G401.6 (cell line): ENCODE measurements around the gene ITPK1.

Experiments used
- FAIRE-seq: peaks from 2 replicates; lab custom pipeline; 2012; peaks lifted over from hg19 to GRCh38; lab: Jason Lieb, UNC

ITPK1 gene

DNA sequence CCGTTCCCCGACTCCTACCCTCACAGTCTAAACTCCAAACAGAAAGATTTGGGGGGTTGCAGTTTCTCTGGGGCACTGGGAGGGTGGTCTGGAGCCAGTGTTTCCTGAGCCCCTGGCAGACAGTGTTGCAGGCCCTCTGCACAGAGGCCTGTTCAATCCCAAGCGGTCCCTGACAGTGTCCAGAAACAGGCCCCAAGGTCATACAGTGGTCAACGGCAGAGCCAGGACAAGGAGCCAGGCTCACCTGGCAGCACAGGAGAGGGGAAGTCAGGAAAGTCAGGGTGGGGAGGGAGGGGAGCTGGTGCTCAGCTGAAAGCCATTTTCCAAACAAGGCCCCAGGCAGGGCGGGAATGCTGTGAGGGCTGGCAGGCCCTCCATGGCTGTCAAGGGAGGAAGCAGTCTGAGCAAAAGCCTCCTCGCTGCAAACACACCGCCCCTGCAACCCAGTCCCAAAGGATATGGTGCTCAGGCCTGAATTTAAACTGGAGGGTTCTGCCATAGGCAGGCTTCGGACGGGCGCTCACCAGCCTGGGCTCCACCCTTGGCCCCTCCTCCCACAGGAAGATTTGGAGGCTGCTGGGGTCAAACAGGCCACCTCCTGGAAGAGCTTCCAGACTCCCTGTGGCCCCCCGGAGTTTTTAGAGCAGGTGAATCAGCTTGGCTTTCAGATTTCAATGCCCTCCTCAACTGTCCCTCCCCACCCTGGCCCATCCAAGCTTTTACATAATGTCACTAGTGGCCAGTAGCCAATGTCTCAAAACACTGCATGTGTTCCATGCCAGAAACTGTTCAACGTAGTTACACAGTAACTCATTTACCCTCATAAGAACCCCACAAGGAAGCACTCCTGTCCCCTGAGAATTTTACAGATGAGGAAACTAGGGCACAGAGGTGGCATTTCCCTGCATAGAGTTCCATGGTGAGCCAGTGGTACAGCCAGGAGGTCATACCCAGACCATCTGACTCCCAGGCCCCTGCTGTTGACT lies 151.3 kb downstream of the ITPK1 start:
- no peak for FAIRE-seq

DNA sequence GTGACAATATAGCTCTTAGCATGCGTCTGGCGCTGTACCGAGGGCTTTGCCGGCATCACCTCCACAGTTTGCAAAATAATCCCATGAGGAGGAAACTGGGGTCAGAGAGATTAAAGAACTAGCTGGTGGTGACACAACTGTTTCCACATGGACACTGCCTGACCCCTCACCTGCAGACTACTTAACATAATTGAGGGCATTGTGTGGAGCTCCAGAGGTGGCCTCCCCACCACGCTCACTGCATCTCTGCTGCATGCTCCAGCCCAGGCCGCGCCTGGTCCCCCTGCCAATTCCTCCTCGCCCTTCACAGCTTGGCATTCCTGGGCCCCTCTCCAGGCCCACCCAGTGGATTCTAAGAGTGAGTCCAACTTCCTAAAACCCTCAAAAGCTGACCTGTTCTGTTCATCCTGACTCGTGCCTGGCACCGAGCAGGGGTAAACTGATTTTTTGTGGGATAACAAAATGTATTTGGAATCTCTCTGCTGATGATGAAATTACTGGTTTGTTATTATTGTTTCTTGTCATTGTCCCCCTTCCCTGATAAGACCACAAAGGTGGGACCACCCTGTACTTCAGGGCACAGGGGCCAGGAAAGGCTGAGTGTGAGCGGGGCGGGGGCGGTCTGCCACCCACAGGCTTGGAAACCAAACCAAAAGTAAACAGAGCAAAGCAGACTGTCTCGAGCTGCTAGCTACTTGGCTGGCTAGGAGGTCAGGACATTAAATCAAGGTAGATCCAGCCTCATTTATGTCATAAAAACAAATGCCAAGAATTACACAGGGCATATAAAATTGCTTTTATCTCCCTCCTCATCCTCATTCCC lies 152.2 kb downstream of the ITPK1 start:
- no peak for FAIRE-seq

DNA sequence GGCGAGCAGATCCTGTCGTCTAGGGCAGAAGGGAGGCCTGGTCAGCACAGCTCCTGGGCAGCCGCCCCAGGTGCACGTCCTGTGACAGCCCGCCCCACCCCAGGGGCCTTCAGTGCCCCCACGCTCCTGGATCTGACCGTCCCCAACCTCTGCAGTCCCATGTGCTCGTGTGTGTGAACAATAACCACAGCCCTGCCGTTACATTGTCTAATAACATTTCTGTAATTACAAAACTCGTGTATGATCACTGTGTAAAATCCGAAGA lies 153.0 kb downstream of the ITPK1 start:
- no peak for FAIRE-seq

DNA sequence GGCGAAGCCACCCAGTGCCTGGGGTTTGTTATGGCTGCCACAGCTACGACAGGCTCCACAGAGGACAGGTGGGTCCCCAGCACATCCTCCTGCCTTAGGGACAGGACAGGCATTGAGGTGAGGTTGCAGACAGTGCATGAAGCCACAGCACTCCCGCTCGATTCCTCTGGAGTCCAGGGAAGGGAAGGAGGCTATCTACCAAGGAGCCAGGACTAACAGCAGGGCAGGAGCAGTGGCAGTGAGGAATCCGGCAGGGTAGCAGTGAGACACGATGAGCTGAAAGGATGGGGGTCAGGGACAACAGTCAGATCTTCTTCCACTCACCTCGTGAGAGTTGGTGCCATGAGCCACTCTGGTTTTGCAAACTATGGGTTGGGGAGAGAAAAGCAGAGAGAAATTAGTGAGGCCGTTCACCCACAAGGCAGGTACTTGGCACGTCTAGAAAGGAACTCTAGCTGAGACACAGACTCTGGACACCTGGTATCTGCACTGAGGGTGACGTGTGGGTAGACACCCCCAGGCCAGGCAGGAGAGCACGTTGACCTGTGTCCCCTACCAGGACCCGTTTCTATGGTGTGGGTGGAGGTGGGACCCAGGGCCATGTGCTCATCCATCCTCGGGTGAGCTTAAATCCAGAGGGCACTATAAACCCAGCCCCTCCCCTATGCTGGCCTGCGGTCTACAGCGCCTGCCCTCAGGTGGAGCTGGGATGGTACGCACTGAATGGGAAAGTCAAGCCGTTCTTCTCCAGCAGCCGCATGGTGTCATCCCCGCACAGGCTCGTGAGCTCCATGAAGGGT lies 153.5 kb downstream of the ITPK1 start:
- no peak for FAIRE-seq

DNA sequence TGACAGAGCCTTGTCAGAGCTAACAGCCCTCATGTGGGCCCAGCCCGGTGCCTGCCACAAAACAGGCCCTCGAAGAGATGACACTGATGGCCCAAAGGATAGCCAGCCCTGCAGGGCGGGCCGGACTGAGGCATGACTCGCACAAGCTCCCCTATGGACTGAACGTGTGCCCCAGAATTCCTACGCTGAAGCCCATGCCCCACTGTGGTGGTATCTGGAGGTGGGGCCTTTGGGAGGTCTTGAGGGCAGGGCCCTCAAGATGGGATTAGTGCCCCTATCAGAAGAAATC lies 154.2 kb downstream of the ITPK1 start:
- no peak for FAIRE-seq

DNA sequence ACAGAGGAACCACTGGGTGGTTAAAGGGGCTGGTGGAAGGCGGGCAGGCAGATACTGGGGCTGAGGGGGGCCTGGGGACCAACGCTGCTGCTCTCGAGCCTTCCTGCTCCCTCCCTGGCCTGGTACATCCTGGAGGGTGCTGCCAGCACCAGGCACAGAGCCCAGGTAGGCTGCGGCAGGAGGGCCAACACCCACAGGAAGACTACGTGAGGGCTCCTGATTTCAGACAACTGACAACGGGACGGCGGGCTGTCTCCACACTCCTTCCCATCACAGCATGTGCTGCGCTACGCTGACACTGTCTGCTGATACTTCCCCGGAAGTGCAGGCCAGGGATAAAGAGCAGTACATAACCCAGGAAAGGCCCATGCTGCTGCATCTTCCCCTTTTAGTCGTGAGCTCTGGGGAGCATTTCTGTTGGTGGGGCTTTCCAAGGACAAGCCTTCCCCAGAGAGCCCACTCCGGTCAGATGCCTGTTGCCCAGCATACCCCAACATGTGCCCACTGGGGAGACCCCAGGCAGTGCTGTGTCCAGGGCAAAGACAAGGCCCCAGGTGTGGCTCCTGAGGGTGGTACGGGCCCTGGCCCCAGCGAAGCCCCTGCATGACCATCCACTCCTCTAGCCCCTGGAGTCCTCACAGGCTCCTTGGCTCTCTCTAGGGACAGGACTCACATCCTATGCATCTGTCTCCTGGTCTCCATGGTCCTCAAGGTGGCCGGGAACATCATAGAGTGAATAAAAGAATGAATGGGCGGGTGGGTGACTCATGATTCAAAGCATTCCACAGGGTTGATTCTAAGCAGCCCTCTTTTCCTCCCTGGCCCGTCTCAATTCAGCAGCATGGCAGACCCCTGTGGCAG lies 154.8 kb downstream of the ITPK1 start:
- FAIRE-seq = no peak

DNA sequence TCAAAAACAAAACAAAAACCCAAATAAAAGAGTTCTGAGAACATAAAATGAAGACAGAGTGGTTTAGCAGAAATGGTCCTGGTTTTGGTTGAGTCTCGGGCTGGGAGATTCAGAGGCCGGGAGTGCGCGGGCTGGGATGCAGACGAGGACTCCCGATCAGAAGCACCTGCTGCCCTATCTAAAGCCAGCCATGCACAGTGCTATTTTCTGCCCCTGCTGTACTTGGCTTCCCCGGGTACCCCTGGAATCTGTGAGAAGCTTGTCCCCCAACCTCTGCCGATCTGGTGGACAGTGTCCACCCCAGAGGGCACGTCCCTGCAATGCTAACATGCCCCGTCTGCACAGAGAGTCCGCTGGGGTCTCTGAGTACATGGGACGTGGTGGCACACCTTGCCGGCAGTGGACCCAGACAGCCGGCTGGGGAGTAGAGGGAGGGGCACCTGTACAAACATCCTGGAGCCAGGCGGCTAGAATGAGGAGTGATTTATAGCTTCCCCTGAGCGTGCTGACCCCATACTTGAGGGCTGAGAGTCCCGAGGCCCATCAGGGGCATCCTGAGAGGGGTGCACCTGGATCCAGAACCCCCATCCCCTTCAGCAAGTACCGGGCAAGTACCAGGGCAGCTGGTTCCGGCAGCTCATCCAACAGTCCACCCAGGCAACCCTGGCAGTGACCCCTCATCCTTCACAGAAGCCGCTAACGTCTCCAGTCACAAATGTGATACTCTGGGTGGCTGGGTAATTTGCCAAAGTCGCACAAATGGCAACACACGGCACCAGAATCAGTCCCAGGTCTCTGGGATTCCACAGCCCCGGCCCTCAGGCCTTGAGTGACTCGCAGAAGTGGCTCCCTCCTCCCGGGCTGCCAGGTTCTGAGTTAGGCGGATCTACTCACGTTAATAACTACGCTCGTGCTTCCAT lies 155.7 kb downstream of the ITPK1 start:
- FAIRE-seq = no peak

DNA sequence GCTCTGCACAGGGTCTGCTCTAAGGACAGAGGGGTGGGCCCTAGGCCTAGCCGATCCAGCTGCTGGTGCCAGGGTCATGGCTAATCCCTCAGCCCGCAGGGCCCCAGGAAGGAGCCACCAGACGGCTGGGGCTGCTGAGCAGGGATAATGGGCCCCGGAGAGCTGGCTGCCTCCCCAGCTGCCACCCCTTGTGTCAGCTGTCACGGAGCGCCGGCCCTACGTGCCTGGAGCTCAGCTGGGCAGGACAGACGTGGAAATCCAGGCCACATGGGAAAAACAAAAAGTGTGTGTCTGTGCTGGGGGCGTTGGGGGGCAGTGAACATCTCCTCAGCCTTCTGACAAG lies 156.6 kb downstream of the ITPK1 start:
- no peak for FAIRE-seq

DNA sequence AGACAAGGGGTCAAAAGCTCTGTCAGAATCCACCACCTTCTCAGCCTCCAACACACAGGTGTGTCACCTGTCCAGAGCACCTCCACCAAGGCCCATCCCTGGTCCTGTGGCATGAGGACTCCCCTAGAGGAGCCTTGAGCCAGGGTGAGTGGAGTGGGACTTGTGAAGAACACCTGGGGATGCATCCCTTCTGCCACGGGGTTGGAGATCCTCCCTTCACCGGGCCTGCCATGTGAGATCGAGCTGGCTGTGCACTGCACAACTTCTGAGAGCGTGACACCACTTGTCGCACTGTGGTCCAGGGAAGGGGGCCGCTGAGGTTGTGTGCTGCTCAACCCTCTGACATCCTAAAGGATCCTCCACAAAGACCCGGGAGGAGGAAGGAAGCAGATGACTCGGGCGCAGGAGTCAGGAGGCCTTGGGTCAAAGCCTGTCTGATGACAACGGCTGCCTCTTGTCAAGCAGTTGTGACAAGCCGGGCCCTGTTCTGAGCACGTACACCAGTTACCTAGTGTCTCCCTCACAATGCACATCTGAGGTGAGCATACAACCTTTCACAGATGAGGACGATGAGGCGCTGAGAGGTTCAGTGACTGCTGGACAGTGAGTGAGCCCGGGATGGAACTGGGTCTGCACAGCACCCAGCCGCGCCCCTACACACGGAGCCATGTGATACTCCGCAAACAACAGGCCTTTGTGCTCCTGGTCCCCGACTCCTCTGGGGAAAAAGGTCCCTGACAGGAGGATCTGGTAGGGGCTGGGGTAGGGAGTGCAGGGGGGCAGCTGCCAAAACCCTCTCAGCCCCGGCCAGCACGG lies 157.1 kb downstream of the ITPK1 start:
- no peak for FAIRE-seq

DNA sequence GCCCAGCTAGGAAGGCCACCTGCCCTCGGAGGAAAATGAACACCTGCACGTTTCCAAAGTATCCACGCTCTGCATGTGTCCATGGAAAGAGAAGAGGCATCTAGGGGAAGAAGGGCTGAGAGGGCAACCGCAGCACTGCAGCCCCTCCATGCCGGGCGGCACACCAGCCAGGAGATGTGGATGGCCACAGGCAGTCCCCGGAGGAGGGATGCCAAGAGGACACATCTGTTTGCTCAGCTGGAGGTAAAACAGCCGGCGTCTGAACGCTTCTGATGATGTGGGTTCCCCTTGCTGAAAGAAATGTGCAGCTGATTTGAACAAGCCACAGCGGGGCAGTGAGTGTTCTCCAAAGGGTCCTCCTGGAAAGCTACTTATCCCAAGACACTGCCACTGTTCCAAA lies 158.8 kb downstream of the ITPK1 start:
- FAIRE-seq = no peak

DNA sequence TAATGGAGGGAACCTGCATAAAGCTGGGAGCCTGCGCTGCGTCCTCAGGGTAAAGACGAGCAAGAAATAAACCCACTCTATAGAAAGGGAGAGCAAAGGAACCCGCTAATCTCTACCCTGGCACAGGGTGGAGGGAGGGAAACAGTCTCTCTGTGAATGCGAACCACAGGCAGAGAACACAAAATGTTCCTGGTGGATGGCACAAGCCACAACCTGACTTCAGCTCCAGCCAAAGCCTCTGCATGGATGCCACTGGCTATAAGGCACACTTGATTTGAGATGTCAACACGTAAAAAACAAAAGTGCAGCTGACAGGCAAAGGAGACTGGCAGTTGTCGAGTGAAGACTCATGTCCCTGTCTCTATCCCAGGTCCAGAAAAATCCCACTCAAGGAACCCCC lies 160.3 kb downstream of the ITPK1 start:
- FAIRE-seq = no peak

DNA sequence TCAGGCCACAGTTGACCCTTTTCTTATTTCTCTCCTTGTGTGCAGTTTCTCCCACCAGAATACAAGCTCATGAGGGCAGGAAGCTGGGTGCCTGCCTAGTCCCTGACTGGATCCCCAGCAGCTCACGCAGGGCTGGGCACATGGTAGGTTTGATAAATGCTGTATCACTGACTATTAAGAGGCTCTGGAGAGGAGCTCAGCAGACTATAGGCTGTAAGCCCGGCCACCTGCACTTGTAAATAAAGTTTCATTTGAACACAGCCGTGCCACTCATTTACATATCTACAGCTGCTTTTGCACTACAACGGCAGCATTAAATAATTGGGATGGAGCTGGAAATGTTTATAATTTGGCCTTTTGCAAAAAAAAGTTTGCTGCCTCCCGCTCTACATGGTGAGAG lies 160.8 kb downstream of the ITPK1 start:
- FAIRE-seq = no peak

DNA sequence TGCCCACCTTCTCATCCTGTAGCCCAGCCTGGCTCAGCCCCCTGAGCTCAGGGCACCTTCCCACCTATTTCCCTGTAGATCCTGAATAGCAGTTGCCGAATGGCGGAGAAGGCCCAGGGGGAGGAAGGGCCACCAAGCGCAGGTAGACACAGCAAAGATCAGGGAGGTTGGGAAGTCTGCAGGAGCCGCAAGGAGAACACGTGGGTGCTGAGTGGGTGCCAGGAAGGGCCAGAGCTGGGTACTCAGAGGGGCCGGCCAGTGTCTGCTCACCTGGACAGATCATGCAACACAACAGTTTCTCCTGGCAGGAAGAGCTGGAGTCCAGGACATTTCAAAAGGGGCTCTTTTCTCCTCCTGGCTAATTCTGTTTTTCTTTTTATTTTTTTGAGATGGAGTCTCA lies 162.2 kb downstream of the ITPK1 start:
- no peak for FAIRE-seq

DNA sequence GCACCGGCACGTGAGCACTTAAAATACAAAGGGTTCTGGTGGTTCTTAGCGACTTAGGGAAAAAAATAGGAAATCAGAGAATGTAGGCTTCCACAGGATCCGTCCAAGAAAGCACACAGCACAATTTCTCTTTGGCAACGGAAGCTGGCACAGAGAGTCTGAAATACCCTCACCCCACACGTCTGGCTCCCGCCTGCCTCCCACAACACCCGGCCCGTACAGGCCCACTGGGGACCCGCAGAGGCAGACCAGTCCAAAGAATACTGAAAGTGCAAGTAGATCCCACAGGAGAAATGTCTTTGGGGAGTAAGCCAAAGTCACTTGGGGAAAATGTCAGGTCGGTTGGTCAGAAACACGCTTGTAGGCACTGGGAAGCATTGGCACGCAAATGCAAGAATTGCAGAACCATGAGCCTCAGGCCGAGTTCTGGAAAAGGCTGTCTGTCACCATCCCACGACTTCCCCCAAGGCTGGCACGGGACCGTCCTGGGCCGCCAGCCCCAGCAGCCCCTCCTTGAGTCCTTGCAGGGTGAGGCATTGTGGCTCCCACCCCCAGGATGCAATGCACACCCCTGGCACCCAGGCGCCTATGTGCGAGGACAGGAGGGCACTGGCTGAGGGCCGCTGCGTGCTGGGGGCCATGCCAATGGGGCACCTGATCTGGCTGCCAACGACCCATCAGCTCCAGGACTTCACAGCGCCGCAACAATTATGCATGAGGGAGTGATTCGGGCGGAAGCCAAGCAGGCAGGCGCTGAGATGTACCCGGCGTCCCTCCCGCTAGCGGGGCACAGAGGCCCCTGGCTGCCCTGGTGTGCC lies 163.0 kb downstream of the ITPK1 start:
- FAIRE-seq = no peak

DNA sequence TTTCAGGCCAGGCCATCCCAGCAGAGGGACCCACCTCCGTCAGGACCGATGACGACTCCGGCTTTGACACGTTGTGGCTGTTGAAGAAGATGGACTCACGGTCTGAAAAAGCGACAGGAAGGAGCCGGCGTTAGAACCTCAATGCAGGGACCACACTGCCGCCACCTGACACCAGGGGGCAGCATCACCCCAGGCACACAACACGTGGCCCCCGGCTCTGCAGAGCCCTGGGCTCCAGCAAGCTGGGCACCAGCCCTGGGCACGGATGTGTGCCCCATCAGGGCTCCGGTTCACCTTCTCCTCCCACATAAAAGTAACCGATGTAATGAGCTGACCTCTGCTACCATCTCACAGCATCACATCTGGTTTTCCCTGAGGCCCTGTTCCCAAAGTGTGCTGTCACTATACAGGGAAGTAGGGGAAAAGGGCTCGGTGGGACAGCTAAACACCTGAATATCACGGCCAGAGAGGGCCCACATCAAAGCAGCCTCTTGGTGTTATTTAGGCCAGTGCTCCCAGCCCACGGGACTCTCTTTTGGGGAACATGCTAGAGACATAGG lies 163.7 kb downstream of the ITPK1 start:
- peak; percentile 17 for FAIRE-seq

DNA sequence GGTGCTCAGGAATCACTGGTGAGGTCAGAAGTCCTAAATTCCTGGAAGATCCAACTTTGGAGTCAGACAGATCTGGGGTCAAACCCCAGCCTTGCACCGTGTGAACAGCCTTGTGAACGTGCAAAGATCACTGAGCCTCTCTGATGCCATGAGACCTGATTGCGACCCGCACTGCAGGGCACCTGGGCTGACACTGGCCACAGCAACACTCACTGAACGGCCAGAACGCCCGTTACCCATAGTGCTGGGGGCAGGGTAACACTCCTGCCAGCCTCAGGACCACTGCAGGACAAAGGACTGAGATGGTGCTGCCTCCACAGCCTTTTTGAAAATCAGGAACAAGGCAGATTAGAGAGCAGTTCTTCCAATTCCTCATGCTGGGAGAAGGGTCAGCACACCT lies 164.5 kb downstream of the ITPK1 start:
- FAIRE-seq = no peak

DNA sequence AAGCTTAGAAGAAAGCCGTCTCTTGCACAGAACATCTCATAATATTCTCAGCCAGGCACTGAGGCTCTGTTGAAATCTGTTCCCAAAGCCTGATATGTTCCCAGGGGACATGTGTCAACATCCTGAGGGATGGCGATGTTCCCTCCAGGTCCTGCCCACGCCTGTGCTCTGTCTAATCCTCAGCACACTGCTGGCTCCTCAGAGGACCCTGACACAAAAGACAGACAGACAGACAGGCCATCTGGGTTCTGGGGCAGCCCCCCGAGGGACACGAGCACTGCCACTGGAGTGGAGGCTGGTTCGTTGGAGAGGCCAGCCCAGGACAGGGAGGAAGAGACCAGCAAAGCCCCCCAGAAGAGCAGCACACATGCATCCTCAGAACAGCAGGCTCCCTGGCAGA lies 165.0 kb downstream of the ITPK1 start:
- FAIRE-seq = no peak

DNA sequence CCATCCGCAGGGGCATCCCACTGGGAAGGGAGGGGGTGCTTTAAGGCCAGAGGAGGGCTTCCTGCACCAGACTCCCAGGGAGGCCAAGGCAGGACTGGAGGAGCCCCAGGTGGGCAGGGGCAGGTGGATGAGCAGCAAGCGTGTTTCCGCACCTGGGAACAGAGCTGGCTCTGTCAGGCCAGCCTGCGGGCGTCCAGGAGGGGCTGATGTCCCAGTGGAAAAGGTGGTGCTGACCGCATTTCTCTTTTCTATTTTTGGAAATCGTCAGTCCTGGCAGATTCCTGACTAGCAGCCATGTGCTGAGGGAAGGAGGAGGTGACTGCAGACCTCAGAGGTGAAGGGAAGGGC lies 165.6 kb downstream of the ITPK1 start:
- no peak for FAIRE-seq
